HCT116 (cell line): Measurements from ENCODE around the gene ROBO1. TPM values are rescaled to one million over a fixed set of nuclear protein-coding genes. Genes with fewer than 3 reads are reported as not detected.

Source experiments
- ATAC-seq: fragments of 200-7000 bp; cut with Tn5 transposase; 2 replicates; pipeline ENCODE4 v1.9.1; 2020; ENCODE audit warnings: mild to moderate bottlenecking, moderate library complexity
- BruUV-seq: library from RNA; stranded (reverse); fragments of 400-500 nt; replicated peaks from 2 replicates; lab custom pipeline; 2021; lab: Mats Ljungman, UMichigan
- CTCF ChIA-PET: fragments of 300-600 bp; sonication (Branson Sonifier 250); formaldehyde crosslinking; loops from one replicate; lab custom pipeline; 2021; ENCODE audit warnings: antibody characterized with exemption; lab: Charles Lee
- POLR2A ChIA-PET: fragments of 300-600, 350-600 bp; sonication (Branson Sonifier 250); formaldehyde crosslinking; loops from one replicate; lab custom pipeline; 2021; ENCODE audit warnings: antibody characterized with exemption; lab: Charles Lee
- RAD21 ChIA-PET, 2 experiments: fragments of 300-600 bp; sonication (Branson Sonifier 250); formaldehyde crosslinking; loops; one replicate each; lab custom pipeline; 2023; ENCODE audit warnings: low total read pairs in 2 of 2; ENCODE audit not compliant: uncharacterized antibody in 2 of 2, unreplicated experiment in 2 of 2, low non-redundant PET in 1 of 2; lab: Charles Lee
- DNase-seq: peaks from one replicate; pipeline ENCODE4 v3.0.0-alpha.2; 2010; ENCODE audit warnings: low read depth, low spot score
- H2AFZ ChIP-seq: fragments of 200-600 bp; shearing (Covaris generic), sonication (generic); 2 replicates; pipeline ENCODE4 v1.6.1; 2017; ENCODE audit warnings: low read depth, mixed run types, mixed read lengths, antibody characterized with exemption, low read length; ENCODE audit not compliant: poor library complexity, severe bottlenecking
- H3K27ac ChIP-seq: 2 replicates; pipeline ENCODE4 v1.5.1; 2012; ENCODE audit warnings: low read depth, low read length
- H3K27me3 ChIP-seq: fragments of 200-600 bp; sonication (generic); 2 replicates; pipeline ENCODE4 v1.6.1; 2016; ENCODE audit warnings: mixed run types, low read length, mixed read lengths; ENCODE audit not compliant: insufficient read depth
- H3K36me3 ChIP-seq, 2 experiments: fragments of 200-500 bp in 1 of 2; fragments of 200-600 bp in 1 of 2; sonication (Bioruptor generic) in 1 of 2; sonication (generic) in 1 of 2; 2 replicates each; pipeline versions ENCODE4 v1.5.1 to v1.6.1; 2014 to 2016; ENCODE audit warnings: low read length in 2 of 2, inconsistent platforms in 1 of 2, mixed read lengths in 1 of 2, mixed run types in 1 of 2; ENCODE audit not compliant: insufficient read depth in 2 of 2, control insufficient read depth in 1 of 2
- H3K4me1 ChIP-seq, 2 experiments: fragments of 200-600 bp in 1 of 2; sonication (generic) in 1 of 2; 2 replicates each; pipeline versions ENCODE4 v1.5.1 to v1.6.1; 2012 to 2017; ENCODE audit warnings: low read length in 2 of 2, inconsistent platforms in 1 of 2, mild to moderate bottlenecking in 1 of 2, mixed read lengths in 1 of 2, mixed run types in 1 of 2, moderate library complexity in 1 of 2; ENCODE audit not compliant: insufficient read depth in 2 of 2, control insufficient read depth in 1 of 2
- H3K4me2 ChIP-seq: fragments of 200-600 bp; sonication (generic); 2 replicates; pipeline ENCODE4 v1.6.1; 2017; ENCODE audit warnings: mixed run types, low read length, mixed read lengths
- H3K4me3 ChIP-seq, 2 experiments: fragments of 200-600 bp in 1 of 2; sonication (generic) in 1 of 2; replicated peaks in 1 of 2; 2 replicates each; pipeline ENCODE4 v1.5.1; 2011 to 2016; ENCODE audit warnings: low read length in 2 of 2, control low read depth in 1 of 2, low read depth in 1 of 2, mild to moderate bottlenecking in 1 of 2, mixed read lengths in 1 of 2, mixed run types in 1 of 2
- H3K79me2 ChIP-seq: fragments of 200-600 bp; sonication (generic); 2 replicates; pipeline ENCODE4 v1.6.1; 2017; ENCODE audit warnings: mild to moderate bottlenecking, mixed run types, low read length, moderate library complexity, mixed read lengths; ENCODE audit not compliant: insufficient read depth
- H3K9ac ChIP-seq: fragments of 200-600 bp; sonication (generic); 2 replicates; pipeline ENCODE4 v1.6.1; 2016; ENCODE audit warnings: low read length, mixed read lengths
- H3K9me2 ChIP-seq: fragments of 200-600 bp; sonication (generic), shearing (Covaris generic); 2 replicates; pipeline ENCODE4 v1.6.1; 2017; ENCODE audit warnings: mixed run types, mild to moderate bottlenecking, moderate library complexity; ENCODE audit not compliant: insufficient read depth
- H3K9me3 ChIP-seq, 2 experiments: fragments of 200-500 bp in 1 of 2; fragments of 200-600 bp in 1 of 2; sonication (Bioruptor generic) in 1 of 2; sonication (generic) in 1 of 2; 2 replicates each; pipeline ENCODE4 v1.6.1; 2014 to 2017; ENCODE audit warnings: low read length in 2 of 2, mixed read lengths in 2 of 2, inconsistent platforms in 1 of 2, low read depth in 1 of 2, mild to moderate bottlenecking in 1 of 2, mixed run types in 1 of 2, moderate library complexity in 1 of 2; ENCODE audit not compliant: control insufficient read depth in 1 of 2, insufficient read depth in 1 of 2
- H4K20me1 ChIP-seq: fragments of 200-600 bp; sonication (generic), shearing (Covaris generic); 2 replicates; pipeline ENCODE4 v1.6.1; 2017; ENCODE audit warnings: mixed run types, mild to moderate bottlenecking, moderate library complexity; ENCODE audit not compliant: insufficient read depth
- ATF3 ChIP-seq: IDR thresholded peaks from 2 replicates; pipeline ENCODE4 v1.6.1; 2012
- EZH2 ChIP-seq: fragments of 200-600 bp; sonication (generic); IDR thresholded peaks from 2 replicates; pipeline ENCODE4 v1.6.1; 2017; ENCODE audit warnings: antibody characterized with exemption, mixed run types
- JUND ChIP-seq: IDR thresholded peaks from 2 replicates; pipeline ENCODE4 v1.6.1; 2012
- POLR2A ChIP-seq: IDR thresholded peaks from 2 replicates; pipeline ENCODE4 v1.7.0; 2011; ENCODE audit warnings: borderline replicate concordance; ENCODE audit not compliant: insufficient read depth, insufficient read length; ENCODE audit errors: extremely low read depth
- SIN3A ChIP-seq: IDR thresholded peaks from 2 replicates; pipeline ENCODE4 v1.6.1; 2012; ENCODE audit warnings: low read depth
- SRF ChIP-seq: IDR thresholded peaks from 2 replicates; pipeline ENCODE4 v1.6.1; 2012; ENCODE audit warnings: low read depth
- ZNF274 ChIP-seq: fragments of 200-500 bp; sonication (Bioruptor generic); IDR thresholded peaks from 2 replicates; pipeline ENCODE4 v1.6.1; 2014; ENCODE audit warnings: mild to moderate bottlenecking, low read depth, low read length, inconsistent platforms
- intact Hi-C: fragments of 100-400 bp; cut with micrococcal nuclease; formaldehyde crosslinking; loops from 2 replicates; pipeline ENCODE4 v1.10.0; 2022
- total RNA-seq: library from RNA; stranded (reverse); gene quantifications from one replicate; pipeline ENCODE4 v1.2.1, GENCODE V29; 2021; ENCODE audit not compliant: unreplicated experiment

ROBO1 gene
- total RNA-seq, 1 experiment from 2014 or later = 0.27 TPM

GRCh38 chr3:79015854-79016253, 751.9 kb downstream of the ROBO1 start:
- H3K79me2 ChIP-seq = no peaks in the 10 kb centered on the region
- BruUV-seq = no TSS peak
- no peaks in the 10 kb centered on the region for H4K20me1 ChIP-seq
- POLR2A ChIA-PET = no interaction called here
- H2AFZ ChIP-seq = no peak overlapping the region
- intact Hi-C loops = no loop called here
- no peaks in the 10 kb centered on the region for H3K4me1 ChIP-seq
- CTCF ChIA-PET = no interaction called here
- RAD21 ChIA-PET = no interaction called here
- H3K9me3 ChIP-seq = peaks cover 0 to 12% of the 10 kb centered on the region in 2 experiments; a peak in 2 of 4 replicates
- H3K27ac ChIP-seq = no peak overlapping the region
- TF ChIP-seq POLR2A = no peak
- TF ChIP-seq EZH2 = no peak
- TF ChIP-seq JUND = no peak
- TF ChIP-seq, all 23 proteins: peak for 0
- no peak for DNase-seq
- ATAC-seq = no peak
- Histone ChIP-seq H3K4me3 (no peak overlapping the region), H3K27me3 (no peaks in the 10 kb centered on the region), H3K9me2 (no peaks in the 10 kb centered on the region), H3K9ac (no peak overlapping the region), H3K4me2 (no peak overlapping the region), H3K36me3 (no peaks in the 10 kb centered on the region)

GRCh38 chr3:79012946-79013362, 754.8 kb downstream of the ROBO1 start:
- H3K9me3 ChIP-seq = peaks cover 0 to 20% of the 10 kb centered on the region in 2 experiments; a peak in 2 of 4 replicates
- no peaks in the 10 kb centered on the region for H3K36me3 ChIP-seq
- ATAC-seq (no peak), DNase-seq (no peak)
- intact Hi-C loops = no loop called here
- H3K79me2 ChIP-seq = no peaks in the 10 kb centered on the region
- no peak overlapping the region for H3K9ac ChIP-seq
- no peak for TF ChIP-seq ZNF274
- TF ChIP-seq SIN3A = no peak
- no peak for TF ChIP-seq ATF3
- no peak for TF ChIP-seq POLR2A
- no peak for TF ChIP-seq SRF
- no peak for TF ChIP-seq JUND
- no peaks in the 10 kb centered on the region for H3K4me1 ChIP-seq
- H4K20me1 ChIP-seq = no peaks in the 10 kb centered on the region
- no peak overlapping the region for H3K4me3 ChIP-seq
- no TSS peak for BruUV-seq
- CTCF ChIA-PET = no interaction called here
- H3K4me2 ChIP-seq = no peak overlapping the region
- POLR2A ChIA-PET = no interaction called here
- RAD21 ChIA-PET = no interaction called here
- H2AFZ ChIP-seq = no peak overlapping the region
- H3K27me3 ChIP-seq = no peaks in the 10 kb centered on the region
- no peak overlapping the region for H3K27ac ChIP-seq
- no peaks in the 10 kb centered on the region for H3K9me2 ChIP-seq
